Gastrocnemius medialis (tissue), 4 donors: Measurements from ENCODE around the gene SRPK2. TPM values are rescaled to one million over a fixed set of nuclear protein-coding genes. Genes with fewer than 3 reads are reported as not detected.

Experiments used
- ATAC-seq, 2 donors: fragments of 150-250 bp; one replicate each; pipeline ENCODE4 v1.9.1; 2016
- DNase-seq, 2 donors: peaks; one replicate each; pipeline ENCODE4 v3.0.0-alpha.2; 2019
- H3K27ac ChIP-seq, 4 donors: fragments of 200-600 bp; sonication (generic); 1 replicate in 1 of 4; 2 replicates in 3 of 4; pipeline ENCODE4 v1.5.1; 2016 to 2018; ENCODE audit warnings: mild to moderate bottlenecking in 2 of 4, moderate library complexity in 1 of 4
- H3K27me3 ChIP-seq, 3 donors: fragments of 200-600 bp; sonication (generic) in 2 of 3; 1 replicate in 1 of 3; 2 replicates in 2 of 3; pipeline versions ENCODE4 v1.5.1 to v1.6.0; 2016 to 2019; ENCODE audit warnings: mild to moderate bottlenecking in 1 of 3, moderate library complexity in 1 of 3
- H3K36me3 ChIP-seq, 2 donors: fragments of 200-600 bp; sonication (generic) in 1 of 2; one replicate each; pipeline ENCODE4 v1.5.1; 2017 to 2018
- H3K4me1 ChIP-seq, 2 donors: fragments of 200-600 bp; sonication (generic) in 1 of 2; one replicate each; pipeline ENCODE4 v1.5.1; 2016 to 2017; ENCODE audit warnings: mild to moderate bottlenecking in 2 of 2
- H3K4me3 ChIP-seq, 4 donors: fragments of 200-600 bp; sonication (generic) in 3 of 4; 1 replicate in 1 of 4; 2 replicates in 3 of 4; pipeline ENCODE4 v1.5.1; 2016 to 2019; ENCODE audit warnings: mild to moderate bottlenecking in 2 of 4
- H3K9me3 ChIP-seq, 3 donors: fragments of 200-600 bp; sonication (generic) in 2 of 3; 1 replicate in 1 of 3; 2 replicates in 2 of 3; pipeline ENCODE4 v1.5.1; 2016 to 2019
- POLR2A ChIP-seq, 2 donors: fragments of 450-650 bp; IDR thresholded peaks; one replicate each; pipeline ENCODE4 v1.6.1; 2017; ENCODE audit warnings: antibody characterized with exemption in 2 of 2, mild to moderate bottlenecking in 2 of 2, moderate library complexity in 2 of 2
- in situ Hi-C, 4 donors: fragments of 200-750 bp; cut with MboI; loops; one replicate each; pipeline versions ENCODE4 v1.15.0 to v1.8.0; 2017; ENCODE audit warnings: low sequenced_read_pairs in 4 of 4
- intact Hi-C: fragments of 100-400 bp; cut with DNase I; formaldehyde crosslinking; loops from one replicate; pipeline ENCODE4 v1.15.1; 2023; ENCODE audit warnings: low total_unique reads
- total RNA-seq, 4 donors: library from RNA; depleted of rRNA; stranded (reverse); fragments of >200 nt; gene quantifications; one replicate each; pipeline versions ENCODE4 v1.1.0 to v1.2.3, GENCODE V29; 2016
- TF ChIP-seq, protein P1 (sequence below), 5 experiments: fragments of 450-650 bp in 3 of 5; fragments of 200-600 bp in 2 of 5; sonication (generic) in 2 of 5; IDR thresholded peaks in 4 of 5; conservative IDR thresholded peaks in 1 of 5; 1 replicate in 4 of 5; 2 replicates in 1 of 5; pipeline ENCODE4 v1.5.1; 2016 to 2019; ENCODE audit warnings: antibody characterized with exemption in 5 of 5, mild to moderate bottlenecking in 3 of 5, moderate library complexity in 3 of 5

The SRPK2 gene
- total RNA-seq, 4 donors from 2014 or later, result 18.1 to 49.0 (median 21.3) TPM

DNA sequence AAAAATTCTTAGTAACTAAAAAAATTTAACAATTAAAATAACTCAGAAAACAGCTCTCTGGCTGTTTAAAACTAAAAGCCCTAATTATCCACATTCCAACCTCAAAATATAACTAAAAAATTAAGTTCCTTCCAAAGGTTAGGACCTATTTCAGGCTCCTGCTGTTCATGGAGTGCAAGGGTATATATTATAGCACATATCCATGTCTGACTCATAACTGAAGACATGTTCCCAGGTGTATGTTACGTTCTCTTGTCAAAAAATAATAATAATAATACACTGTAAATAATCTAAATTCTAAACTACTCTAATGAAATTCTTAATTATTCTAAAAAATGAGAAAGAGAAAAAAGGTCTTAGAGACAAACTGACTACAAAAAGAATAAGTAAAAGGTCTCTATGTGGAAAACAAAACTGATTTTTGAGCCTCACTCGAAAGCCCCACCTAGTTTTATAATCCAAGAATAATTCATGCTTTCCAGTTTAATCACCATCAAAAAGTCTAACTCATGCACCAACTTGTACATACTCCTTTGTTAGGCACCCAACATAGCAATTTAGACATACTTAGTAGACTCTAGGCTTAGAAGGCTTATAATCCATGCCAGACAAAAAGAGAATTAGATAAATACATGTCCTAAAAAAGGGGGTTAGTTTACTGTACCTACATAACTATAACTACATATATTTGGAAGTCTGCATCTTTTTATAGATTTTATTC, 203.3 kb downstream of the SRPK2 start:
- Histone ChIP-seq H3K9me3 (no peaks in the 10 kb centered on the region), H3K27me3 (no peaks in the 10 kb centered on the region), H3K36me3 (no peaks in the 10 kb centered on the region), H3K27ac (no peak overlapping the region), H3K4me3 (no peak overlapping the region), H3K4me1 (peaks cover 4 to 10% of the 10 kb centered on the region in 2 donors)
- ATAC-seq (no peak), DNase-seq (no peak)
- in situ Hi-C loops, result no loop called here
- intact Hi-C loops, result no loop called here
- TF ChIP-seq, protein P1, sequence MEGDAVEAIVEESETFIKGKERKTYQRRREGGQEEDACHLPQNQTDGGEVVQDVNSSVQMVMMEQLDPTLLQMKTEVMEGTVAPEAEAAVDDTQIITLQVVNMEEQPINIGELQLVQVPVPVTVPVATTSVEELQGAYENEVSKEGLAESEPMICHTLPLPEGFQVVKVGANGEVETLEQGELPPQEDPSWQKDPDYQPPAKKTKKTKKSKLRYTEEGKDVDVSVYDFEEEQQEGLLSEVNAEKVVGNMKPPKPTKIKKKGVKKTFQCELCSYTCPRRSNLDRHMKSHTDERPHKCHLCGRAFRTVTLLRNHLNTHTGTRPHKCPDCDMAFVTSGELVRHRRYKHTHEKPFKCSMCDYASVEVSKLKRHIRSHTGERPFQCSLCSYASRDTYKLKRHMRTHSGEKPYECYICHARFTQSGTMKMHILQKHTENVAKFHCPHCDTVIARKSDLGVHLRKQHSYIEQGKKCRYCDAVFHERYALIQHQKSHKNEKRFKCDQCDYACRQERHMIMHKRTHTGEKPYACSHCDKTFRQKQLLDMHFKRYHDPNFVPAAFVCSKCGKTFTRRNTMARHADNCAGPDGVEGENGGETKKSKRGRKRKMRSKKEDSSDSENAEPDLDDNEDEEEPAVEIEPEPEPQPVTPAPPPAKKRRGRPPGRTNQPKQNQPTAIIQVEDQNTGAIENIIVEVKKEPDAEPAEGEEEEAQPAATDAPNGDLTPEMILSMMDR (IDR thresholded peaks at IDR 0.05 in 4 of 5, conservative IDR thresholded peaks at IDR 0.05 in 1 of 5), result no peak
- TF ChIP-seq POLR2A (IDR thresholded peaks at IDR 0.05), result no peak

DNA sequence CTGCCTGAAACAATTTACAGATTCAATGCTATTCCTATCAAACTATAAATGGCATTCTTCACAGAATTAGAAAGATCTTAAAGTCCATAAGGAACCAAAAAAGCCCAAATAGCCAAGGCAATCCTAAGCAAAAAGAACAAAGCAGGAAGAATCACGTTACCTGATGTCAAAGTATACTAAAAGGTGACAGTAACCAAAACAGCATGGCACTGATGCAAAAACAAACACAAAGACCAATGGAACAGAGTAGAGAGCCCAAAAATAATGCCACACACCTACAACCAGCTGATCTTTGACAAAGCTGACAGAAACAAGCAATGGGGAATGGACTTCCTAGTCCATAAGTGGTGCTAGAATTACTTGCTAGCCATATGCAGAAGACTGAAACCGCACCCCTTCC, 208.7 kb downstream of the SRPK2 start:
- Histone ChIP-seq H3K27me3 (no peaks in the 10 kb centered on the region), H3K27ac (no peak overlapping the region), H3K4me1 (peaks cover 0 to 3% of the 10 kb centered on the region in 2 donors), H3K36me3 (no peaks in the 10 kb centered on the region), H3K9me3 (peaks cover 0 to 2% (median 0%) of the 10 kb centered on the region in 3 donors), H3K4me3 (no peak overlapping the region)
- DNase-seq, result no peak
- no peak for TF ChIP-seq POLR2A (IDR thresholded peaks at IDR 0.05)
- TF ChIP-seq, protein P1 (IDR thresholded peaks at IDR 0.05 in 4 of 5, conservative IDR thresholded peaks at IDR 0.05 in 1 of 5), result no peak
- in situ Hi-C loops, result no loop called here
- ATAC-seq, result no peak
- intact Hi-C loops, result no loop called here

DNA sequence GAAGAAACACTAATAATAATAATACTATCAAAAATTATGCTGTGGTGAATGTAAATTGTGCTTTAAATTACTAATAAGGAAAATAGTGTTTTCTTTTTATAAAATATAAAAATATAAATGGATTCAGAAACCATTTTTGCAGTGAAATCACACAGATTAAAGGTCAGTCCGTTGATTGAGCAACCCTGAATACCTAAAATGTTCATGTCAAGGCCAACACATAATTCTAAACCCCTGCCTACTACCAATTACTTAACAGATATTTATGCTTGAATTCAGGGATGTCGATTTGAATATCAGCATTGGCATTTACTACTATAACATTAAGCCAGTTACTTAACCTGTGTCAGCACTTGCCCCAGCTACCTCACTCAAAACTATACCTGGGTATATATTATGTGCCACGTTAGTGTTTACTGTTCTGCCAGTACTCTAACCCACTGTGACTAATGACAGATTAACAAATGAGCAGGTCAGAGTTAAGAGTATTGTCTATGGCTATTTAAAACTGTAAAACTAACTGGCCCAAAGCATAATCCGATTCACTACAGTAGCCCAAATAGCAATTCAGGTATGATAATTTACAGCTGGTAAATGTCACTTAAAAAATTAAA, 209.7 kb downstream of the SRPK2 start:
- Histone ChIP-seq H3K27ac (no peak overlapping the region), H3K27me3 (no peaks in the 10 kb centered on the region), H3K9me3 (peaks cover 0 to 2% (median 0%) of the 10 kb centered on the region in 3 donors), H3K4me1 (peaks cover 8 to 12% of the 10 kb centered on the region in 2 donors), H3K4me3 (no peak overlapping the region), H3K36me3 (no peaks in the 10 kb centered on the region)
- TF ChIP-seq, protein P1 (IDR thresholded peaks at IDR 0.05 in 4 of 5, conservative IDR thresholded peaks at IDR 0.05 in 1 of 5), result no peak
- no peak for TF ChIP-seq POLR2A (IDR thresholded peaks at IDR 0.05)
- DNase-seq (no peak), ATAC-seq (no peak)
- intact Hi-C loops (no loop called here), in situ Hi-C loops (no loop called here)

DNA sequence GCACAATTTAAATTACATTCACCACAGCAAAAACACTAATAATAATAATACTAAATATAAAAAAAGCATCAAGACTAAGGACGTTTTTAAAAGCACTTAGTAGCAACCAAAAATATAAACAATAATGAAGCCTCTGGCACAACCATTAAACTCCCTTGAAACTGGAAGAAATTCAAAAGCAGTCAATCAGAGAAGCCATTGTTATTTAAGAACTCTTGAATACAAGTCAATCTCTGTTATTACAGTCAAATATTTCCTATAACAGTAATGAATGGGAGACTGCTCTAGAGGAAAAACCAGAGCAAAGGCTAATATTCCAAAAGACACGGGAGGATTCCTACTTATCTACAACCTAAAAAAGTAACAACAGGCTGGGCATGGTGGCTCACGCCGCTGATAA, 210.5 kb downstream of the SRPK2 start:
- in situ Hi-C loops, result no loop called here

More for the DNA sequence above, 210.5 kb downstream of the SRPK2 start:
- Histone ChIP-seq H3K4me1 (peaks cover 10 to 14% of the 10 kb centered on the region in 2 donors), H3K27ac (no peak overlapping the region), H3K9me3 (peaks cover 0 to 2% (median 0%) of the 10 kb centered on the region in 3 donors), H3K4me3 (no peak overlapping the region), H3K27me3 (no peaks in the 10 kb centered on the region), H3K36me3 (no peaks in the 10 kb centered on the region)
- ATAC-seq (no peak), DNase-seq (no peak)
- intact Hi-C loops, result no loop called here
- TF ChIP-seq, protein P1 (IDR thresholded peaks at IDR 0.05 in 4 of 5, conservative IDR thresholded peaks at IDR 0.05 in 1 of 5), result no peak
- TF ChIP-seq POLR2A (IDR thresholded peaks at IDR 0.05), result no peak
